Astrocyte (in vitro differentiated cells and primary cell): ENCODE results near the gene FZD2.

Experiments
- EZH2 ChIP-seq: IDR thresholded peaks from 2 replicates; pipeline ENCODE4 v1.6.1; 2012; ENCODE audit warnings: mild to moderate bottlenecking, low read length, inconsistent platforms; ENCODE audit not compliant: insufficient read depth
- TF ChIP-seq, protein P1 (sequence below): IDR thresholded peaks from 2 replicates; pipeline ENCODE4 v1.5.1; 2011; ENCODE audit warnings: low read depth, mild to moderate bottlenecking, inconsistent platforms, low read length, moderate library complexity; ENCODE audit not compliant: insufficient read depth

DNA sequence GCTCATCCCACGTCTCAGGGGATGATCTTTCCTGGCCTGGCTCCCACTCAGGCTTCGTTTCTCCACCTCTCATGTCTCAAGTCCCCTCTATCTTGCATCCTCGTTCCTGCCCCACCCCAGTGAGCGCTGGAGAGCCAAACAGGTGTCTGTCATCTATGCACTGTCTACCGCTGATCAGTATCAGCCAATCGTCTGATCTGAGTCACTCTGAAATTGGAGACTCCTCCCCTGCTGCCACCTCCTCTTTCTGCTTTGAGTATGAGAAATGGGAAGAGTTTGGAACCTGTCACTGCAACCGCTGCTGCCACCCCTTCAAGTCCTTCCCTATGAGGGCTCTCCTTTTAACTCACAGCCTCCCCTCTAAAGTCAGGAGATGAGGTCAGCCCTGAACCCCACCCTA is 28.0 kb downstream of the FZD2 start:
- TF ChIP-seq, protein P1, sequence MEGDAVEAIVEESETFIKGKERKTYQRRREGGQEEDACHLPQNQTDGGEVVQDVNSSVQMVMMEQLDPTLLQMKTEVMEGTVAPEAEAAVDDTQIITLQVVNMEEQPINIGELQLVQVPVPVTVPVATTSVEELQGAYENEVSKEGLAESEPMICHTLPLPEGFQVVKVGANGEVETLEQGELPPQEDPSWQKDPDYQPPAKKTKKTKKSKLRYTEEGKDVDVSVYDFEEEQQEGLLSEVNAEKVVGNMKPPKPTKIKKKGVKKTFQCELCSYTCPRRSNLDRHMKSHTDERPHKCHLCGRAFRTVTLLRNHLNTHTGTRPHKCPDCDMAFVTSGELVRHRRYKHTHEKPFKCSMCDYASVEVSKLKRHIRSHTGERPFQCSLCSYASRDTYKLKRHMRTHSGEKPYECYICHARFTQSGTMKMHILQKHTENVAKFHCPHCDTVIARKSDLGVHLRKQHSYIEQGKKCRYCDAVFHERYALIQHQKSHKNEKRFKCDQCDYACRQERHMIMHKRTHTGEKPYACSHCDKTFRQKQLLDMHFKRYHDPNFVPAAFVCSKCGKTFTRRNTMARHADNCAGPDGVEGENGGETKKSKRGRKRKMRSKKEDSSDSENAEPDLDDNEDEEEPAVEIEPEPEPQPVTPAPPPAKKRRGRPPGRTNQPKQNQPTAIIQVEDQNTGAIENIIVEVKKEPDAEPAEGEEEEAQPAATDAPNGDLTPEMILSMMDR, result no peak
- no peak for TF ChIP-seq EZH2
